ENCODE measurements around the gene CLEC16A. TPM values are rescaled to one million over a fixed set of nuclear protein-coding genes. Genes with fewer than 3 reads are reported as not detected.
A peak's percentile ranks its signal among the peaks of the same experiment; 100 is the strongest.

The CLEC16A gene
- total and polyA plus RNA-seq, 9 of the 15 experiments (the other 6 are each of a cell fraction or from before 2014, with no cell fraction given) = 1.00 to 22.3 (median 10.0) TPM

DNA sequence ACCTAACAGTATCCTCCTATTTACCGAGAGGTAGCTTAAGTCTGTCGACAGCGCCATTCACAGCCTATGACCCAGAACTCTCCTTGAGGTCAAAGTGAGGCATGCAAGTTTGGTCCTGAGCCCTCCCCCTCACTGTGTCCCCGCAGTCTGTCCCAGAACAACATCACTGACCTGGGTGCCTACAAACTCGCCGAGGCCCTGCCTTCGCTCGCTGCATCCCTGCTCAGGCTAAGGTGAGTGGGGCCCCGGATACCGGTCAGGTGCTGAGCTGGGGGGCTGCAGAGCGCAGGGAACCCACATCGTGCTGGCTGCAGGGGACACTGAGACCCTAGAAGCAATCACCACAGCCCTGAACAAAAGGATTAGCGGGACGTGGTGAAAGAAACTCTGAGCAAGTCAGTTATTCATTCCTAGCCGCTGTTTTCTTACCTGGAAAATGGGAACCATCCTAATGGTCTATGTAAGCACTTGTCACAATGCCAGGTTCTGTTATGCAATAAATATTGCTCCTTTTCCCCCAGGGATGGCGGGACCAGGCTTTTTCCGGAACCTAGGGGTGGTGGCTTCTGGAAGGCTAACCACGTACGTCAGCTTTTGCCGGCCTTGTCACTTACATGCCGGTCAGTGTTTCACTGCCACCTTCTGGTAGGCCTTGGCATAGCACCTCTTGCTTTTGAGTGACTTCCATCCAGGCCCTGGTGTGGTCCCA is 25.9 kb upstream of the CLEC16A start:
- FAIRE-seq (peak; percentile 95), DNase-seq (ENCODE audit: extremely low read depth in 1 of 4, low spot score in 3 of 4) (peak; percentile 80 to 93 (median 82)), ATAC-seq (peak; percentile 97)
- Histone ChIP-seq H3K9ac (ENCODE audit: insufficient read depth in 1 of 2, low read depth in 2 of 2, low read length in 2 of 2) (no peak overlapping the region), H2AFZ (ENCODE audit: low read depth, low read length) (peak overlapping the region; percentile 57; the same call in 1 of the 2 replicates), H3K4me2 (ENCODE audit: insufficient read depth, low read length) (peak overlapping the region; percentile 47), H3K27me3 (ENCODE audit: control insufficient read depth in 2 of 2, insufficient read depth in 2 of 2, low read length in 2 of 2) (peaks cover 6 to 17% of the 10 kb centered on the region in 2 experiments; a peak in 4 of 5 replicates), H3K4me1 (replicated peaks in 1 of 2; ENCODE audit: control insufficient read depth in 2 of 2, insufficient read depth in 2 of 2, low read length in 2 of 2) (peaks cover 3 to 10% of the 10 kb centered on the region in 2 experiments; a peak in 2 of 5 replicates), H3K79me2 (ENCODE audit: control insufficient read depth, insufficient read depth, low read length) (no peaks in the 10 kb centered on the region), H3K9me3 (replicated peaks; ENCODE audit: control insufficient read depth, insufficient read depth, low read depth, low read length) (no peaks in the 10 kb centered on the region), H4K20me1 (replicated peaks; ENCODE audit: control insufficient read depth, insufficient read depth, low read length) (no peaks in the 10 kb centered on the region), H3K27ac (ENCODE audit: extremely low read depth, low read depth, low read length) (no peak overlapping the region), H3K36me3 (ENCODE audit: control insufficient read depth, insufficient read depth, low read length) (no peaks in the 10 kb centered on the region), H3K9me1 (ENCODE audit: control insufficient read depth, insufficient read depth, low read length) (no peaks in the 10 kb centered on the region), H3K4me3 (no peak overlapping the region)
- intact Hi-C loops (cut with micrococcal nuclease) = loop anchor here (1.0 to 5.0 kb wide), 2 partner anchors 181 to 404 kb away; no protein-coding TSS in a partner anchor
- ChIA-PET CTCF (ENCODE audit: low intra/inter-chr PET ratio) (interaction anchor here (0.5 to 2.4 kb wide), 6 partner anchors 250 to 664 kb away, joined by 3 to 19 read pairs (median 4); no protein-coding TSS in a partner anchor), POLR2A (interaction anchor here (0.6 to 1.3 kb wide), 5 partner anchors 9 to 414 kb away, joined by 3 to 6 read pairs (median 3); no protein-coding TSS in a partner anchor)
- WGBS (ENCODE audit: insufficient coverage, low coverage, missing lambda C conversion rate) = 31% methylated on average over 19 of the region's 21 CpGs
- in situ Hi-C loops (cut with MboI) = loop anchor here (10.0 kb wide), 1 partner anchor 244 kb away; no protein-coding TSS in a partner anchor
- no TSS peak for BruUV-seq (replicated peaks)
- TF ChIP-seq MYBL2 (IDR thresholded peaks at IDR 0.05; ENCODE audit: low read depth) (no peak), MYBL2 (CRISPR knock-in tag; IDR thresholded peaks at IDR 0.05; ENCODE audit: borderline replicate concordance) (no peak), CBFA2T2 (conservative IDR thresholded peaks at IDR 0.05) (no peak), CC2D1A (IDR thresholded peaks at IDR 0.05) (0 out of 2 replicates have a peak, but pooled peaks have one; percentile 27), ZNF589 (CRISPR knock-in tag; IDR thresholded peaks at IDR 0.05; ENCODE audit: low read depth) (no peak), ETS2 (tag; IDR thresholded peaks at IDR 0.05; ENCODE audit: borderline replicate concordance, poor library complexity, severe bottlenecking) (no peak), CBX1 (IDR thresholded peaks at IDR 0.05; ENCODE audit: low read depth) (no peak), SMARCA5 (IDR thresholded peaks at IDR 0.05) (no peak), LCOR (CRISPR knock-in tag; IDR thresholded peaks at IDR 0.05) (no peak), ESRRA (IDR thresholded peaks at IDR 0.05; ENCODE audit: borderline replicate concordance, low read depth) (peak; percentile 38; the same call in 1 of the 2 replicates)
- TF ChIP-seq, protein P1, sequence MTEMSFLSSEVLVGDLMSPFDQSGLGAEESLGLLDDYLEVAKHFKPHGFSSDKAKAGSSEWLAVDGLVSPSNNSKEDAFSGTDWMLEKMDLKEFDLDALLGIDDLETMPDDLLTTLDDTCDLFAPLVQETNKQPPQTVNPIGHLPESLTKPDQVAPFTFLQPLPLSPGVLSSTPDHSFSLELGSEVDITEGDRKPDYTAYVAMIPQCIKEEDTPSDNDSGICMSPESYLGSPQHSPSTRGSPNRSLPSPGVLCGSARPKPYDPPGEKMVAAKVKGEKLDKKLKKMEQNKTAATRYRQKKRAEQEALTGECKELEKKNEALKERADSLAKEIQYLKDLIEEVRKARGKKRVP (CRISPR knock-in tag; IDR thresholded peaks at IDR 0.05) = no peak
- TF ChIP-seq, protein P2, sequence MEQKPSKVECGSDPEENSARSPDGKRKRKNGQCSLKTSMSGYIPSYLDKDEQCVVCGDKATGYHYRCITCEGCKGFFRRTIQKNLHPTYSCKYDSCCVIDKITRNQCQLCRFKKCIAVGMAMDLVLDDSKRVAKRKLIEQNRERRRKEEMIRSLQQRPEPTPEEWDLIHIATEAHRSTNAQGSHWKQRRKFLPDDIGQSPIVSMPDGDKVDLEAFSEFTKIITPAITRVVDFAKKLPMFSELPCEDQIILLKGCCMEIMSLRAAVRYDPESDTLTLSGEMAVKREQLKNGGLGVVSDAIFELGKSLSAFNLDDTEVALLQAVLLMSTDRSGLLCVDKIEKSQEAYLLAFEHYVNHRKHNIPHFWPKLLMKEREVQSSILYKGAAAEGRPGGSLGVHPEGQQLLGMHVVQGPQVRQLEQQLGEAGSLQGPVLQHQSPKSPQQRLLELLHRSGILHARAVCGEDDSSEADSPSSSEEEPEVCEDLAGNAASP (IDR thresholded peaks at IDR 0.05) = no peak
- TF ChIP-seq, protein P3, sequence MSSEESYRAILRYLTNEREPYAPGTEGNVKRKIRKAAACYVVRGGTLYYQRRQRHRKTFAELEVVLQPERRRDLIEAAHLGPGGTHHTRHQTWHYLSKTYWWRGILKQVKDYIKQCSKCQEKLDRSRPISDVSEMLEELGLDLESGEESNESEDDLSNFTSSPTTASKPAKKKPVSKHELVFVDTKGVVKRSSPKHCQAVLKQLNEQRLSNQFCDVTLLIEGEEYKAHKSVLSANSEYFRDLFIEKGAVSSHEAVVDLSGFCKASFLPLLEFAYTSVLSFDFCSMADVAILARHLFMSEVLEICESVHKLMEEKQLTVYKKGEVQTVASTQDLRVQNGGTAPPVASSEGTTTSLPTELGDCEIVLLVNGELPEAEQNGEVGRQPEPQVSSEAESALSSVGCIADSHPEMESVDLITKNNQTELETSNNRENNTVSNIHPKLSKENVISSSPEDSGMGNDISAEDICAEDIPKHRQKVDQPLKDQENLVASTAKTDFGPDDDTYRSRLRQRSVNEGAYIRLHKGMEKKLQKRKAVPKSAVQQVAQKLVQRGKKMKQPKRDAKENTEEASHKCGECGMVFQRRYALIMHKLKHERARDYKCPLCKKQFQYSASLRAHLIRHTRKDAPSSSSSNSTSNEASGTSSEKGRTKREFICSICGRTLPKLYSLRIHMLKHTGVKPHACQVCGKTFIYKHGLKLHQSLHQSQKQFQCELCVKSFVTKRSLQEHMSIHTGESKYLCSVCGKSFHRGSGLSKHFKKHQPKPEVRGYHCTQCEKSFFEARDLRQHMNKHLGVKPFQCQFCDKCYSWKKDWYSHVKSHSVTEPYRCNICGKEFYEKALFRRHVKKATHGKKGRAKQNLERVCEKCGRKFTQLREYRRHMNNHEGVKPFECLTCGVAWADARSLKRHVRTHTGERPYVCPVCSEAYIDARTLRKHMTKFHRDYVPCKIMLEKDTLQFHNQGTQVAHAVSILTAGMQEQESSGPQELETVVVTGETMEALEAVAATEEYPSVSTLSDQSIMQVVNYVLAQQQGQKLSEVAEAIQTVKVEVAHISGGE (CRISPR knock-in tag; IDR thresholded peaks at IDR 0.05) = no peak
- TF ChIP-seq, protein P4, sequence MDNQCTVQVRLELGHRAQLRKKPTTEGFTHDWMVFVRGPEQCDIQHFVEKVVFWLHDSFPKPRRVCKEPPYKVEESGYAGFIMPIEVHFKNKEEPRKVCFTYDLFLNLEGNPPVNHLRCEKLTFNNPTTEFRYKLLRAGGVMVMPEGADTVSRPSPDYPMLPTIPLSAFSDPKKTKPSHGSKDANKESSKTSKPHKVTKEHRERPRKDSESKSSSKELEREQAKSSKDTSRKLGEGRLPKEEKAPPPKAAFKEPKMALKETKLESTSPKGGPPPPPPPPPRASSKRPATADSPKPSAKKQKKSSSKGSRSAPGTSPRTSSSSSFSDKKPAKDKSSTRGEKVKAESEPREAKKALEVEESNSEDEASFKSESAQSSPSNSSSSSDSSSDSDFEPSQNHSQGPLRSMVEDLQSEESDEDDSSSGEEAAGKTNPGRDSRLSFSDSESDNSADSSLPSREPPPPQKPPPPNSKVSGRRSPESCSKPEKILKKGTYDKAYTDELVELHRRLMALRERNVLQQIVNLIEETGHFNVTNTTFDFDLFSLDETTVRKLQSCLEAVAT (IDR thresholded peaks at IDR 0.05) = no peak

Measured in K562 (cell line).